Measurements from ENCODE around the gene CATSPERD. TPM values are rescaled to one million over a fixed set of nuclear protein-coding genes. Genes with fewer than 3 reads are reported as not detected.

Gene CATSPERD
- total and polyA plus RNA-seq, 9 of the 15 experiments (the other 6 are each of a cell fraction or from before 2014, with no cell fraction given) = not detected

- TF ChIP-seq PKNOX1 (IDR thresholded peaks at IDR 0.05) (peak; percentile 40; the same call in 1 of the 2 replicates), KLF1 (tag; IDR thresholded peaks at IDR 0.05) (peak; percentile 79; the same call in 1 of the 2 replicates), POLR2AphosphoS5 (IDR thresholded peaks at IDR 0.05; ENCODE audit: control insufficient read depth, insufficient read depth, low read depth, low read length) (no peak), BRF2 (IDR thresholded peaks at IDR 0.05; ENCODE audit: borderline replicate concordance, insufficient read depth, insufficient read length) (no peak), SIN3A (IDR thresholded peaks at IDR 0.05; ENCODE audit: borderline replicate concordance in 2 of 2, control insufficient read depth in 1 of 2, low read depth in 2 of 2, low read length in 2 of 2) (peak in 1 of 2 experiments; percentile 64; a peak in 1 of 4 replicates), TCF7L2 (IDR thresholded peaks at IDR 0.05; ENCODE audit: low read depth, low read length) (no peak), ZNF174 (CRISPR knock-in tag; IDR thresholded peaks at IDR 0.05) (no peak), CHCHD3 (CRISPR knock-in tag; IDR thresholded peaks at IDR 0.05) (no peak), STAT6 (CRISPR knock-in tag; IDR thresholded peaks at IDR 0.05) (peak; percentile 90; the same call in 1 of the 2 replicates), DMBX1 (CRISPR knock-in tag; IDR thresholded peaks at IDR 0.05; ENCODE audit: borderline replicate concordance) (no peak), ZNF277 (CRISPR knock-in tag; IDR thresholded peaks at IDR 0.05; ENCODE audit: borderline replicate concordance) (no peak), ZNF431 (CRISPR knock-in tag; IDR thresholded peaks at IDR 0.05) (peak; percentile 6; the same call in 1 of the 2 replicates)
- TF ChIP-seq, protein P1, sequence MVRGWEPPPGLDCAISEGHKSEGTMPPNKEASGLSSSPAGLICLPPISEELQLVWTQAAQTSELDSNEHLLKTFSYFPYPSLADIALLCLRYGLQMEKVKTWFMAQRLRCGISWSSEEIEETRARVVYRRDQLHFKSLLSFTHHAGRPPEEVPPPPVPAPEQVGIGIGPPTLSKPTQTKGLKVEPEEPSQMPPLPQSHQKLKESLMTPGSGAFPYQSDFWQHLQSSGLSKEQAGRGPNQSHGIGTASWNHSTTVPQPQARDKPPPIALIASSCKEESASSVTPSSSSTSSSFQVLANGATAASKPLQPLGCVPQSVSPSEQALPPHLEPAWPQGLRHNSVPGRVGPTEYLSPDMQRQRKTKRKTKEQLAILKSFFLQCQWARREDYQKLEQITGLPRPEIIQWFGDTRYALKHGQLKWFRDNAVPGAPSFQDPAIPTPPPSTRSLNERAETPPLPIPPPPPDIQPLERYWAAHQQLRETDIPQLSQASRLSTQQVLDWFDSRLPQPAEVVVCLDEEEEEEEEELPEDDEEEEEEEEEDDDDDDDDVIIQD (CRISPR knock-in tag; IDR thresholded peaks at IDR 0.05) = no peak
- TF ChIP-seq, protein P2, sequence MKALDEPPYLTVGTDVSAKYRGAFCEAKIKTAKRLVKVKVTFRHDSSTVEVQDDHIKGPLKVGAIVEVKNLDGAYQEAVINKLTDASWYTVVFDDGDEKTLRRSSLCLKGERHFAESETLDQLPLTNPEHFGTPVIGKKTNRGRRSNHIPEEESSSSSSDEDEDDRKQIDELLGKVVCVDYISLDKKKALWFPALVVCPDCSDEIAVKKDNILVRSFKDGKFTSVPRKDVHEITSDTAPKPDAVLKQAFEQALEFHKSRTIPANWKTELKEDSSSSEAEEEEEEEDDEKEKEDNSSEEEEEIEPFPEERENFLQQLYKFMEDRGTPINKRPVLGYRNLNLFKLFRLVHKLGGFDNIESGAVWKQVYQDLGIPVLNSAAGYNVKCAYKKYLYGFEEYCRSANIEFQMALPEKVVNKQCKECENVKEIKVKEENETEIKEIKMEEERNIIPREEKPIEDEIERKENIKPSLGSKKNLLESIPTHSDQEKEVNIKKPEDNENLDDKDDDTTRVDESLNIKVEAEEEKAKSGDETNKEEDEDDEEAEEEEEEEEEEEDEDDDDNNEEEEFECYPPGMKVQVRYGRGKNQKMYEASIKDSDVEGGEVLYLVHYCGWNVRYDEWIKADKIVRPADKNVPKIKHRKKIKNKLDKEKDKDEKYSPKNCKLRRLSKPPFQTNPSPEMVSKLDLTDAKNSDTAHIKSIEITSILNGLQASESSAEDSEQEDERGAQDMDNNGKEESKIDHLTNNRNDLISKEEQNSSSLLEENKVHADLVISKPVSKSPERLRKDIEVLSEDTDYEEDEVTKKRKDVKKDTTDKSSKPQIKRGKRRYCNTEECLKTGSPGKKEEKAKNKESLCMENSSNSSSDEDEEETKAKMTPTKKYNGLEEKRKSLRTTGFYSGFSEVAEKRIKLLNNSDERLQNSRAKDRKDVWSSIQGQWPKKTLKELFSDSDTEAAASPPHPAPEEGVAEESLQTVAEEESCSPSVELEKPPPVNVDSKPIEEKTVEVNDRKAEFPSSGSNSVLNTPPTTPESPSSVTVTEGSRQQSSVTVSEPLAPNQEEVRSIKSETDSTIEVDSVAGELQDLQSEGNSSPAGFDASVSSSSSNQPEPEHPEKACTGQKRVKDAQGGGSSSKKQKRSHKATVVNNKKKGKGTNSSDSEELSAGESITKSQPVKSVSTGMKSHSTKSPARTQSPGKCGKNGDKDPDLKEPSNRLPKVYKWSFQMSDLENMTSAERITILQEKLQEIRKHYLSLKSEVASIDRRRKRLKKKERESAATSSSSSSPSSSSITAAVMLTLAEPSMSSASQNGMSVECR (CRISPR knock-in tag; IDR thresholded peaks at IDR 0.05) = peak; percentile 86; the same call in 1 of the 2 replicates
These were observed 40.4 kb upstream of the CATSPERD start (continued) for GRCh38 chr19:5680084-5680436.

Measured in K562 (cell line).